AG04450 (cell line): ENCODE data around the gene ANTKMT. TPM values are rescaled to one million over a fixed set of nuclear protein-coding genes. Genes with fewer than 3 reads are reported as not detected.

ENCODE experiments used
- CTCF ChIA-PET: fragments of 300-600, 350-600 bp; formaldehyde crosslinking; extraction: SDS; loops from one replicate; lab custom pipeline; 2022; ENCODE audit warnings: antibody characterized with exemption, inconsistent platforms; lab: Charles Lee
- POLR2A ChIA-PET: fragments of 350-600 bp; formaldehyde crosslinking; extraction: SDS; loops from one replicate; lab custom pipeline; 2021; ENCODE audit warnings: antibody characterized with exemption, inconsistent platforms; lab: Yijun Ruan, JAX
- DNase-seq: peaks from one replicate; pipeline ENCODE4 v3.0.0-alpha.2; 2011; ENCODE audit warnings: low read depth, low spot score
- H3K27ac ChIP-seq: one replicate; pipeline ENCODE4 v1.5.1; 2012; ENCODE audit warnings: low read depth, low read length, control low read depth
- H3K27me3 ChIP-seq: one replicate; pipeline ENCODE4 v1.6.0; 2012; ENCODE audit warnings: low read length; ENCODE audit not compliant: control insufficient read depth, insufficient read depth
- H3K4me3 ChIP-seq: 2 replicates; pipeline ENCODE4 v1.5.1; 2011; ENCODE audit warnings: mild to moderate bottlenecking, low read depth, low read length, control low read depth
- H3K9me3 ChIP-seq: 2 replicates; pipeline ENCODE4 v1.5.1; 2012; ENCODE audit warnings: low read length; ENCODE audit not compliant: control insufficient read depth, insufficient read depth
- CTCF ChIP-seq: IDR thresholded peaks from 2 replicates; pipeline ENCODE4 v1.5.1; 2011; ENCODE audit warnings: low read depth, low read length, control low read depth, inconsistent platforms
- polyA plus RNA-seq: library from polyadenylated mRNA; depleted of rRNA; stranded (reverse); fragments of >200 nt; gene quantifications from 2 replicates; pipeline ENCODE4 v1.2.3, GENCODE V29; 2011

Gene ANTKMT
- polyA plus RNA-seq, 1 experiment, result 5.3 TPM

GRCh38 chr16:747978-748746 lies 27.2 kb downstream of the ANTKMT start:
- Histone ChIP-seq H3K27me3 (peaks cover 9% of the 10 kb centered on the region), H3K4me3 (no peak overlapping the region), H3K27ac (no peak overlapping the region), H3K9me3 (no peaks in the 10 kb centered on the region; the same call in 1 of the 2 replicates)
- no peak for TF ChIP-seq CTCF
- DNase-seq, result no peak
- ChIA-PET CTCF (interaction anchor here (0.5 to 0.7 kb wide), 2 partner anchors 53 to 310 kb away, joined by 6 read pairs; no protein-coding TSS in a partner anchor), POLR2A (interaction anchor here (0.7 to 1.1 kb wide), 2 partner anchors 15 to 131 kb away, joined by 3 to 5 read pairs; no protein-coding TSS in a partner anchor)

- H3K27me3 ChIP-seq, result peaks cover 12% of the 10 kb centered on the region
- no peaks in the 10 kb centered on the region; the same call in 1 of the 2 replicates for H3K9me3 ChIP-seq
- ChIA-PET POLR2A (interaction anchor here (0.7 to 1.1 kb wide), 4 partner anchors 12 to 130 kb away, joined by 3 to 6 read pairs (median 4); partner anchors contain the start of genes CHTF18, MSLN and RPUSD1), CTCF (interaction anchor here (0.5 to 1.1 kb wide), 4 partner anchors 37 to 699 kb away, joined by 3 to 7 read pairs (median 6); no protein-coding TSS in a partner anchor)
- TF ChIP-seq CTCF, result no peak
- H3K4me3 ChIP-seq, result no peak overlapping the region
- peak; percentile 44 for DNase-seq
- H3K27ac ChIP-seq, result no peak overlapping the region
Observed at GRCh38 chr16:749010-749409, 28.1 kb downstream of the ANTKMT start.

- no peak for TF ChIP-seq CTCF
- no peak overlapping the region for H3K27ac ChIP-seq
- no peaks in the 10 kb centered on the region; the same call in 1 of the 2 replicates for H3K9me3 ChIP-seq
- ChIA-PET POLR2A (no interaction called here), CTCF (interaction anchor here (1.2 kb wide), 1 partner anchor 9 kb away, joined by 3 read pairs; the partner anchor contains the start of gene CIAO3)
- DNase-seq, result no peak
- no peak overlapping the region for H3K4me3 ChIP-seq
- peaks cover 12% of the 10 kb centered on the region for H3K27me3 ChIP-seq
Observed at GRCh38 chr16:750485-750884, 29.5 kb downstream of the ANTKMT start.

GRCh38 chr16:751152-752006 lies 30.4 kb downstream of the ANTKMT start:
- TF ChIP-seq CTCF, result no peak
- Histone ChIP-seq H3K27ac (no peak overlapping the region), H3K9me3 (no peaks in the 10 kb centered on the region; the same call in none of the 2 replicates), H3K4me3 (no peak overlapping the region), H3K27me3 (peaks cover 12% of the 10 kb centered on the region)
- ChIA-PET POLR2A (no interaction called here), CTCF (interaction anchor here (1.1 kb wide), 1 partner anchor 9 kb away, joined by 3 read pairs; no protein-coding TSS in a partner anchor)
- no peak for DNase-seq
